ENCODE measurements around the gene KDF1.
A peak's percentile ranks its signal among the peaks of the same experiment; 100 is the strongest.

KDF1 gene

GRCh38 chr1:26909951-26910342 lies 50.3 kb downstream of the KDF1 start:
- H3K4me1 ChIP-seq (ENCODE audit: insufficient read depth, low read length, poor library complexity, severe bottlenecking) = no peaks in the 10 kb centered on the region
- no peaks in the 10 kb centered on the region for H3K9me3 ChIP-seq (ENCODE audit: insufficient read depth, low read depth, low read length)
- H3K27me3 ChIP-seq (ENCODE audit: insufficient read depth, low read length, poor library complexity, severe bottlenecking) = no peaks in the 10 kb centered on the region
- no peaks in the 10 kb centered on the region for H3K79me2 ChIP-seq (ENCODE audit: insufficient read depth, low read length)
- H3K4me2 ChIP-seq (ENCODE audit: low read depth, low read length, poor library complexity, severe bottlenecking) = no peak overlapping the region
- no peak overlapping the region for H3K9ac ChIP-seq (ENCODE audit: low read depth, low read length, poor library complexity, severe bottlenecking)
- no peak overlapping the region for H2AFZ ChIP-seq (ENCODE audit: low read length)
- H3K9me2 ChIP-seq (replicated peaks; ENCODE audit: low read depth, low read length) = no peaks in the 10 kb centered on the region
- H3K4me3 ChIP-seq (ENCODE audit: low read length, poor library complexity, severe bottlenecking) = no peak overlapping the region
- no peaks in the 10 kb centered on the region for H3K36me3 ChIP-seq (ENCODE audit: insufficient read depth, low read length)
- no peaks in the 10 kb centered on the region for H3F3A ChIP-seq (ENCODE audit: low read depth)
- TF ChIP-seq EZH2phosphoT487 (IDR thresholded peaks at IDR 0.05; ENCODE audit: borderline replicate concordance) = no peak
- TF ChIP-seq CTCF (conservative IDR thresholded peaks at IDR 0.05; ENCODE audit: low read length) = no peak
- H4K20me1 ChIP-seq (ENCODE audit: insufficient read depth, low read length, poor library complexity, severe bottlenecking) = no peaks in the 10 kb centered on the region

GRCh38 chr1:26907071-26907917 lies 53.0 kb downstream of the KDF1 start:
- no peaks in the 10 kb centered on the region for H3K79me2 ChIP-seq (ENCODE audit: insufficient read depth, low read length)
- no peaks in the 10 kb centered on the region for H3K36me3 ChIP-seq (ENCODE audit: insufficient read depth, low read length)
- H3K9me2 ChIP-seq (replicated peaks; ENCODE audit: low read depth, low read length) = no peaks in the 10 kb centered on the region
- H3K4me3 ChIP-seq (ENCODE audit: low read length, poor library complexity, severe bottlenecking) = no peak overlapping the region
- no peaks in the 10 kb centered on the region for H3F3A ChIP-seq (ENCODE audit: low read depth)
- H3K27me3 ChIP-seq (ENCODE audit: insufficient read depth, low read length, poor library complexity, severe bottlenecking) = no peaks in the 10 kb centered on the region
- no peaks in the 10 kb centered on the region for H3K9me3 ChIP-seq (ENCODE audit: insufficient read depth, low read depth, low read length)
- no peak overlapping the region for H2AFZ ChIP-seq (ENCODE audit: low read length)
- H4K20me1 ChIP-seq (ENCODE audit: insufficient read depth, low read length, poor library complexity, severe bottlenecking) = no peaks in the 10 kb centered on the region
- H3K9ac ChIP-seq (ENCODE audit: low read depth, low read length, poor library complexity, severe bottlenecking) = no peak overlapping the region
- no peak for TF ChIP-seq EZH2phosphoT487 (IDR thresholded peaks at IDR 0.05; ENCODE audit: borderline replicate concordance)
- no peak for TF ChIP-seq CTCF (conservative IDR thresholded peaks at IDR 0.05; ENCODE audit: low read length)
- H3K4me1 ChIP-seq (ENCODE audit: insufficient read depth, low read length, poor library complexity, severe bottlenecking) = no peaks in the 10 kb centered on the region
- no peak overlapping the region for H3K4me2 ChIP-seq (ENCODE audit: low read depth, low read length, poor library complexity, severe bottlenecking)

- Histone ChIP-seq H2AFZ (ENCODE audit: low read length) (peak overlapping the region; percentile 100), H3K4me2 (ENCODE audit: low read depth, low read length, poor library complexity, severe bottlenecking) (peak overlapping the region; percentile 83), H3K9me3 (ENCODE audit: insufficient read depth, low read depth, low read length) (no peaks in the 10 kb centered on the region), H3K4me1 (ENCODE audit: insufficient read depth, low read length, poor library complexity, severe bottlenecking) (peaks cover 16% of the 10 kb centered on the region), H3K9me2 (replicated peaks; ENCODE audit: low read depth, low read length) (no peaks in the 10 kb centered on the region), H3K27me3 (ENCODE audit: insufficient read depth, low read length, poor library complexity, severe bottlenecking) (no peaks in the 10 kb centered on the region), H3K79me2 (ENCODE audit: insufficient read depth, low read length) (peaks cover 30% of the 10 kb centered on the region), H3F3A (ENCODE audit: low read depth) (no peaks in the 10 kb centered on the region), H3K4me3 (ENCODE audit: low read length, poor library complexity, severe bottlenecking) (peak overlapping the region; percentile 99), H3K36me3 (ENCODE audit: insufficient read depth, low read length) (no peaks in the 10 kb centered on the region; the same call in 1 of the 2 replicates), H3K9ac (ENCODE audit: low read depth, low read length, poor library complexity, severe bottlenecking) (peak overlapping the region; percentile 91), H4K20me1 (ENCODE audit: insufficient read depth, low read length, poor library complexity, severe bottlenecking) (no peaks in the 10 kb centered on the region)
- TF ChIP-seq CTCF (conservative IDR thresholded peaks at IDR 0.05; ENCODE audit: low read length) (no peak), EZH2phosphoT487 (IDR thresholded peaks at IDR 0.05; ENCODE audit: borderline replicate concordance) (no peak)
Observed at GRCh38 chr1:26900815-26901511, 59.3 kb downstream of the KDF1 start.

Data from Loucy (cell line).